ENCODE data around the gene ERBB2. TPM values are rescaled to one million over a fixed set of nuclear protein-coding genes. Genes with fewer than 3 reads are reported as not detected.
A peak's percentile ranks its signal among the peaks of the same experiment; 100 is the strongest.

ERBB2 gene
- total RNA-seq, 1 donor from 2014 or later = 14.5 TPM

- H3K27ac Mint-ChIP-seq (ENCODE audit: unreplicated experiment) = no peak overlapping the region
- peaks cover 5% of the 10 kb centered on the region for H3K27me3 Mint-ChIP-seq (ENCODE audit: unreplicated experiment)
- H3K4me1 Mint-ChIP-seq (ENCODE audit: low read depth, unreplicated experiment) = peaks cover 5% of the 10 kb centered on the region
- no peak for TF ChIP-seq CTCF (IDR thresholded peaks at IDR 0.05; ENCODE audit: partially characterized antibody, unreplicated experiment)
- no peak for DNase-seq
- no peaks in the 10 kb centered on the region for H3K9me3 Mint-ChIP-seq (ENCODE audit: unreplicated experiment)
- no peak overlapping the region for H3K4me3 Mint-ChIP-seq (ENCODE audit: unreplicated experiment)
- no peaks in the 10 kb centered on the region for H3K36me3 Mint-ChIP-seq (ENCODE audit: unreplicated experiment)
Observed at GRCh38 chr17:39662551-39663339, 37.1 kb upstream of the ERBB2 start.

- no peak for TF ChIP-seq CTCF (IDR thresholded peaks at IDR 0.05; ENCODE audit: partially characterized antibody, unreplicated experiment)
- Mint-ChIP-seq H3K27me3 (ENCODE audit: unreplicated experiment) (peaks cover 5% of the 10 kb centered on the region), H3K27ac (ENCODE audit: unreplicated experiment) (no peak overlapping the region), H3K4me1 (ENCODE audit: low read depth, unreplicated experiment) (peaks cover 5% of the 10 kb centered on the region), H3K36me3 (ENCODE audit: unreplicated experiment) (no peaks in the 10 kb centered on the region), H3K4me3 (ENCODE audit: unreplicated experiment) (no peak overlapping the region), H3K9me3 (ENCODE audit: unreplicated experiment) (no peaks in the 10 kb centered on the region)
- no peak for DNase-seq
Observed at GRCh38 chr17:39663340-39663687, 36.5 kb upstream of the ERBB2 start.

GRCh38 chr17:39663688-39664580 is 35.9 kb upstream of the ERBB2 start:
- Mint-ChIP-seq H3K9me3 (ENCODE audit: unreplicated experiment) (peaks cover 4% of the 10 kb centered on the region), H3K4me3 (ENCODE audit: unreplicated experiment) (no peak overlapping the region), H3K27ac (ENCODE audit: unreplicated experiment) (no peak overlapping the region), H3K36me3 (ENCODE audit: unreplicated experiment) (no peaks in the 10 kb centered on the region), H3K4me1 (ENCODE audit: low read depth, unreplicated experiment) (peaks cover 5% of the 10 kb centered on the region), H3K27me3 (ENCODE audit: unreplicated experiment) (peaks cover 5% of the 10 kb centered on the region)
- DNase-seq = peak; percentile 65
- no peak for TF ChIP-seq CTCF (IDR thresholded peaks at IDR 0.05; ENCODE audit: partially characterized antibody, unreplicated experiment)

- Mint-ChIP-seq H3K4me1 (ENCODE audit: low read depth, unreplicated experiment) (peaks cover 5% of the 10 kb centered on the region), H3K36me3 (ENCODE audit: unreplicated experiment) (no peaks in the 10 kb centered on the region), H3K27me3 (ENCODE audit: unreplicated experiment) (peaks cover 7% of the 10 kb centered on the region), H3K27ac (ENCODE audit: unreplicated experiment) (no peak within 1 kb of the TSS), H3K9me3 (ENCODE audit: unreplicated experiment) (peaks cover 4% of the 10 kb centered on the region), H3K4me3 (ENCODE audit: unreplicated experiment) (no peak within 1 kb of the TSS)
- TF ChIP-seq CTCF (IDR thresholded peaks at IDR 0.05; ENCODE audit: partially characterized antibody, unreplicated experiment) = no peak
- no peak for DNase-seq
Observed at GRCh38 chr17:39664581-39665561, 35.0 kb upstream of the ERBB2 start, which contains the start of gene TCAP. TSS of gene TCAP (plus strand) at chr17:39665349. CDS start at chr17:39665360, 11 bp downstream.
